Measurements from ENCODE around the gene ABCB1.
"Not testable (repeated sequence)": the region's sequence is repeated elsewhere in the genome, so short reads cannot be mapped to it uniquely, and the experiment has no call there.

ABCB1 gene

DNA sequence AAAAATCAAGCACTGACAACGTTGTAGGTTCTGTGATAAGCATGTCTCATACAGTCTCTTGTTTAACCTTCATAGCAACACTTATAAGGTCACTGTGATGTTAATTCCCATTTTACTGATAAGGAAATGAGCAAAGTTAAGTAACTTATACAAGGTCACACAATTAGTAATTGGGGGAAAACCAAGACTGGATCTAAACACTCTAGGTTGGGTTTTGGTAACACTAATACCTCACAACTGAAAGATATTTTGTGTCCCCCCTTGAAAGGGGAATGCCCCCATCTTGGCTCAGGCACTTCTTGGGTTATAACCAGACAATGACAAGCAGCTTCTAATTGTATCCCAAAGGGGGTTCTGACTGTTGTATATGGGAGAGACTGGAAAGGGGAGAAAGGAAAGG is 89.2 kb downstream of the ABCB1 start:
- no peak for DNase-seq

DNA sequence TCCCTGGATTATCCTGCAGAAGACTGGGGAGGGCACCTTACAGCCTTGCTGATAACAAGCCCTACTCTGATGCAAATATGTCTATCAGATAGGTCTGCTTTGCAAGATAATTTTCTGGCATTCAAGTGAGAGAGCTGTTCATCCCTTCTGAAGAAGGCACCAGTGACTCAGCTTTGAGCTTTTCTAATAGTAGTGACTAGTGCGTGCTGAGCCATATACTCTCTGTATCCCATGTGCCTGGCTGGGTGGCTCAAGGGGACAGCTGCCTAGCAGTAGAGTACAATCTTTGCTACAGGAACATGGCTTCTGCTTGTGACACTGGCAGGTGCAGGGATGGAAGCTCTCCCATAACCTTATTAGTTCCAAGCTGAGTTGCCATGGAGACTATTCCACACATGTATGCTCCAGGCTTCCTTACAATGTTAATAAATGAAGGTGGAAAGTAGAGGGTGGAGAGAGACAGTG is 90.2 kb downstream of the ABCB1 start:
- peak; percentile 45 for DNase-seq

DNA sequence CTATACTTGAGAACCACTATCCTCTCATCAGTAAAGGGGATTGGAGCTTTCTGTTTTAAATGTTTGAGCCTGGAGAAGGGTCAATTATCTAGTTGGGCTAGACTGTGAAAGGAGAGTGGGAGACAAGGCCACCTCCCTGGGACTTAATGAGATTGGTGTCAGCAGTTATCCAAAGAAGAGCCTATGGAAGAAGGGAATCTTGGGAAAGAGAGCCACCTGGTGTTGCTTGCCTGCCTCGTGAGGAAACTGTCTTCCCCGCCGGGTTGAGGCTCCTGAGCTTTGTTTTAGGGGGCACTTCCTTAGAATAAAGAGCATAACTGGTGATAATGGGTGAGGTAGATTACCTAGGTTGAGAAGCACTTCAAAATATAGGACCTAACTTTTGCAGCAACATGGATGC is 93.2 kb downstream of the ABCB1 start:
- DNase-seq: peak; percentile 54

DNA sequence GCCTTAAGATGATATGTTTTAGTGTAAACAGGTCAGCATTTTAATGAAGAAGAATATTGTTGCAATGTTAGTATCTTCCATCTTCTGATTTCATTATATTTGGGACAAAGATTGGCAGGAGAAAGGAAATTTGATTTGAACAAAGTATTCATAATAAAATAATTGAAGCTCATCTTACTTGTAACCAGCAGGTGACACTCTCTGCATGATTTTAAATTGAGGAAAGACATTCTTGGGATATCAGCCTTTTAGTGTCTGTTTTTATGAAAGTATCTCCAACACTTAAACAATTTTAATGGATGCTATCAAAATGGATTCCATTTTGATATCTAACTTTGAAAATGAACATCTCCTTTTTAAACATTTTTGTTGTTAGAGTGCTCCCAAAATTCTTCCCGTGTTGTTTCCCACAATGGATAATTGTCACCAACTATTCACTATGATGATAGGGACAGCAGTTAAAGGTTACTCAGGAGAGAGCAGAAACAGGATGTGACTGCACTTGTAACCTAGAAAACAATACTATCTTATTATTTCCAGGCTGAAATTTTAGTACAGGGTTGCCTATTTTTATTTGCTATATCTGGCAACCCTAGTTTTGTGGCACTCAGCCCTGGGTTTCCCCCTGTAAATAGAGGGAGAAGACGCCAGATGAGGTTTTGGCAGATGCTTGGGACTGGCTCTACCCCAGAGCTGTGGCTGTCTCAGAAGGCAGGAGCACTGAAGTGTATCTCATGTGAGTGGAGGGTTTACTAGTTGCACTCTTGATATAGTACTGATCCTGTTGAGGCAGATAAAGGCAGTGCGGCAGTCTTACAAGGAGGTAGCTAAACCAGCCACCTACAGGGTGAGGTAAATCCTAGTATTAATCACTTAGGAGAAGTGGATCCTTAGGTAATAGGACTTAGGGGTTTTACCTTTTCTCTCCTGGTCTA is 94.2 kb downstream of the ABCB1 start:
- DNase-seq: peak; percentile 31

DNA sequence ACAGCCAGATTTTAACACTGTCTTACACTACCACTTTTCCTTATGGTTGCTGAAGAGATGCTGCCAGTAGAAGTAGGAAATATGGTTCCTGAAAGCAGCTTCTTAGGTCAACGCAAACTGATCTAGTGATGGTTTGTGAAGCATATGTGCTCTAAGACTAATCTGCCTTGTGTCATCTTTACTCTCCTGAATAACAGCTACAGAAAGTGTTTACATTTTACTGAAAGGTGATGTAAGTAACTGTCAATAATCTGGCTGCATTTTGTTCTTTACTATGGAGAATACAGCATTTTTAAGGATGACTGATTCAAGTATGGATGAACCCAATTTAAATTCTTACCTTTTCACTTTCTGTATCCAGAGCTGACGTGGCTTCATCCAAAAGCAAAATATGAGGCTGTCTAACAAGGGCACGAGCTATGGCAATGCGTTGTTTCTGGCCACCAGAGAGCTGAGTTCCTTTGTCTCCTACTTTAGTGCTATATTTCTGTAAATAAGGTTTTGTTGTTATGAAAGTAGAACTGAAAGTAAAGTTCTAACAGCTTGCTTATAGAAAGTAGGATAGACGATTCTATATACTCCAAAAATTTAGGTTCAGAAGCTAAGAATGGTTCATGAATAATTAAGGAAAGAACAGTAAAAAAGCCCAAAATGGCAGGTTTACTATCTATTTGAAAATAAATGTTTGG is 95.0 kb downstream of the ABCB1 start:
- DNase-seq: no peak

DNA sequence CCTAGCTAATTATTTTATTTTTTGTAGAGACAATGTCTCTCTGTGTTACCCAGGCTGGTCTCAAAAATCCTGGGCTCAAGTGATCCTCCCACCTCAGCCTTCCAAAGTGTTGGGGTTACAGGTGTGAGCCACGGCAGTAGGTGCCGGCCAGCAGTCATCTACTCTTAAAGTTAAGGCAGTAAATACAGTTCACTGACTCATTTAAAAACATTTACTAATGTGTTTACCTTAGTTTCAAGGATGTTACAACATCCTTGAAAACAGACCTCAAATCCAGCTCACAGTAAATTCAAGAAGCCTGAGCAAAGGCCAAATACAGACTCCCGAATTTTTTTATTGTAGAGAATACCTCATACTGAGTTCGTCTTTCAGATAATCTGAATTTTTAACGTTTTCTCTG is 95.6 kb downstream of the ABCB1 start:
- no peak for DNase-seq

DNA sequence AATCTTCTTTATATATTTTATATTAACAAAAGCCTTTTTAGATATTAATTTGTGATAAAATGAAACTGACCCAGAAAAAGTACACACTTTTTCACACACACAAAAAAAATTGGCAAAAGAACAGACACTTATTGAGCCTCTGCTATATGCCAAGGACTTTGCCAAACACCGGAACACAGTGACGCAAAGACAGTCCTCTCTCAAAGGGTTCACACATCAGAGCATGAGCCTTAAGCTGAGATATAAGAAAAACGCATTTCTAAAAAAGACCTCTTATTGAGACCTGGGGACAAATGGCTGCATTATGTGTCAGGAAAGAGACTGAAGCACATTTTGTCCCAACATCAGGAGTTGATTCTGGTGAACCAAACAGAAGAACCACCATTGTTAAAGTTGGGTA is 101.2 kb downstream of the ABCB1 start:
- no peak for DNase-seq

DNA sequence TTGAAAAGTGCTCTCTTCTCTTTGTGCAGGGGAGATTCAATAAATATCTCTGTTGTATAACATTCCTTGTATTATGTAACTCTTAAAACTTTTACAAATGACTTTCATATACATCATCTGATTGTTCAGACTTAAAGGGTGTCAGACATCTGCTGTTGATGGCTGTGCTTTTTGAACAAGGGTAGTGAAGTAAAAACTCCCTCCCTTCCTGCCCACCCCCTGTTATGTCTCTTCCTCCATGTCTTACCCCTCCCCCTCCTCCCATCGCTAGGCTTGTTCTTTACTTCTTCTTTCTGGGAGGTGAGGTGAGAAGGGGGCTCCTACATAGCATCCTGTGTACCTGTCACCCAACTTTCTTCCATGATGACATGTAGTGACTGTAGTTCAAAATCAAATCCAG is 101.8 kb downstream of the ABCB1 start:
- no peak for DNase-seq

DNA sequence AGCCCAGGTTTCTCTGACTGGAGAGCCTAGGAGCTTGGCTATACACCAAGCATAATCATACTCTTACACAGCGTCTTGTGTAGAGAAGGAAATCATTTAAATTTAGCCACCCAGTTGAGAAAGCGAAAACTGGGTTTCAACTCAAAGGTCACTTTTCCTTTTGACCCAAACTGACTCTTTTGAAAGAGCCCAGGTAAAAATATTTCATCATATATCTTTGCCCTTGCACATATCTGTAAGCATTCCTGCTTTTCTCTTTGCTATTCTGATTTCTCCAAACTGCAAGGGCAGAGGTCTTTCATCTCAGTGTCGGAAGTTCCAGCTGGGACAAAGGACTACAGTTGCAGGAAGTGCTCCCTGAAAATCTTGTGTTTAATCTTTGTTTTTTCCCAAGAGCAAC is 103.2 kb downstream of the ABCB1 start:
- DNase-seq: no peak

DNA sequence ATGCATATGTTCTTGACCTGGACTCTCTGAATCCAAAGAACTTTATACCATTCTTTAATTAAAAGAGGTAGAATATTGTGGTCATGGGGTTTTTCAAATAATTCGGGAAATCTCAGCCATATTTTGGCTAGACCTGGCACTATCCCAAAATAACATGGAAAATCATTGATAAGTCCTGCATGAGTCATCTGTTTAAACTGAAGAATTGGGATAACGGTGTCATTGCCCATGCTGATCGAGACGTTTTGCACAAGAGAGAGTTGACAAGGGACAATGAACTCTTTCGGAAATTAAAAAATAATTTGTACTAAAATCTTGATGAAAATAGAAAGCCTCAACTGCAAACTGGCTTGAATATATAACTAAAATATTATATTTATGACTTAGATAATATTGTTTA is 105.3 kb downstream of the ABCB1 start:
- DNase-seq: no peak

DNA sequence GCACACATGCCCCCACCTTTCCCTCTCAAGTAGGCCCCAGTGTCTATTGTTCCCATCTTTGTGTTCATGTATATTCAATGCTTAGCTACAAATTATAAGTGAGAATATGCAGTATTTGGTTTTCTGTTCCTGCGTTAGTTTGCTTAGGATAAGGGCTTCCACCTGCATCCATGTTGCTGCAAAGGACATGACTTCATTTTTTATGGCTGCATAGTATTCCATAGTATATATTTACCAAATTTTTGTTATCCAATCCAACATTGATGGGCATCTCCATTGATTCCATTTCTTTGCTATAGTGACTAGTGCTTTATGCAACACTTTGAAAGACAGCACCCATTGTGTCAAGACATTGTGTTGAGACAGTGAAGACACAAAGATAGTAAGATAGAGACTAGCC is 106.2 kb downstream of the ABCB1 start:
- no peak for DNase-seq

DNA sequence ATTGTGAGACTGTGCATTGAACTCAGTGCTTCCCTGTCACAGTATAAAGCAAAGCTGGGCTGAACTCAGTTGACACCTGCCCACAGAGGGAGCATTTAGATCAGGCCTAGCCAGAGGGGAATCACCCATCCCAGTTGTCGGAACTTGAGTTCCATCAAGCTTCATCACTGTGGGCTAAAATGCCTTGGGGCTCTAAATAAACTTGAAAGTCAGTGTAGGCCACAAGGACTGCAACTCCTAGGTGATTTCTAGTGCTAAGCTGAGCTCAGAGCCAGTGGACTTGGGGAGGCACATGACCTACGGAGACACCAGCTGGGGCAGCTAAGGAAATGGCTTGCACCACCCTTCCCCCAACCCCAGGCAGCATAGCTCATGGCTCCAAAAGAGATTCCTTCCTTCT is 117.6 kb downstream of the ABCB1 start:
- DNase-seq: no peak

DNA sequence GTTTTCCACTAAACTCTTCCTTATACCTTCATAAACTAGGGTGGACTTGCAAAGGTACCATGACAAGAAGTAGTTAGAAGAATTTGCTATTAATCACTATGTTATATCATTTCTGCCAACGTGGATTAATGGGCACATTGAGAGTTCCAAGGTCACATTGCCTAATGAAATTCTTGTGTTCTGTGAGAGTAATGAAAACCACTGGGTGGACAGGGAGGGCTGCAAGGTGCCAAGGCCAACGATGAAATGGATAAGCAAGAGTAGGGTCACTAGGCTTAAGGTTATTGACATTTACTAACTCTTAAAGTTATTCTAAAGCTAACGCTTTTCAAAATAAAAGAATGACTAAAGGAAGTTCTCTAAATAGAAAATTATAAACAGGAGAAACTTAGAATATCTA is 118.6 kb downstream of the ABCB1 start:
- no peak for DNase-seq

DNA sequence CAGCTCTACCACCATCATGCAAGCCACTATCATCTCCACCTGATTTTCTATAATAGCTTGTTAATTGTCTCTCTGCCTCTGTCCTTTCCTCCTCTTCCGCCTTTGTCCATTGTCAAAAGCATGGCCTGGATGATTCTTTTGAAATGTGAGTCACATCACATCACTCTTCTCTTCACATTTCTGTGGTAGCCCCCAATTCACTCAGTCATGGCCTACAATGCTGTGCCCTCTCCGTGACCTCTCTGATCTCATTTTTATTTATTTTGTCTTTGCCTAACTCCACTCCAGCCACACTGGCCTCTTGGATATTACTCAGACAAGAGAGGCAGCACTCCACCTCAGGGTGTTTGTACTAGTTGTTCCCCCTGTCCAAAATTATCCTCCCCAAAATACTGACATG is 120.3 kb downstream of the ABCB1 start:
- no peak for DNase-seq

DNA sequence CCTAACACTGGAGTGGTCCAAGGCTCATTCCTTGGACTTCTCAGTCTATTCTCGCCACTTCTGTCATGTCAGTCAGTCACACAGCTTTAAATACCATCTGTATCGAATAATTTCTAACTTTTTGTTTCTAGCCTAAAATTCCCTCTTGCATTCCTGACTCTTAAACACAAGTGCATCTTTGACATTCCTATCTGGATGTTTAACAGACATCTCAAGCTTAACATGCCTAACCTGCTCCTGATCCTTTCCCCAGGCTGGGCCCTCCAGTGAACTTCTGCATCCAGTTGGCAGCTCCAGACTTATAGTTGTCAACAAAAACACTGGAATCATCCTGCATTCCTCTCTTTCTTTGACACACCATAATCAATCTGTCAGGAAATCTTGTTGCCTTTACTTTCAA is 120.7 kb downstream of the ABCB1 start:
- no peak for DNase-seq

DNA sequence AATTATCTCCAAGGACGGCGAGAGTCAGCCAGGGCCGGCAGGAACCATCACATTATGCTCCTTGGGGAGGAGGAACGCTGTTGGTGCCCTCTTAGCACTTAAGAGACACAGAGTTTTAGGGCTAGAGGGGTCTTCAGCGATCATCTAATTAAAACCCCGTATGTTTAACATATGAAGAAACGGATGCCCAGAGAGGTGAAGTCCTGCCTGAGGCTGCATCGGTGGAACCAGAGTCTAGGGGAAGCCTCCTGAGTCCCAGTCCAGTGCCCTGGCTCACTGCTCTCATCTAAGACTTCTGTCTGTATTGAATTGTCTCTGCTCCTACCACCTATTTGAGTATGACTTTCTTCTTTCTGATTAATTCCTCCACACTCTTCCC is 124.5 kb downstream of the ABCB1 start:
- no peak for DNase-seq

DNA sequence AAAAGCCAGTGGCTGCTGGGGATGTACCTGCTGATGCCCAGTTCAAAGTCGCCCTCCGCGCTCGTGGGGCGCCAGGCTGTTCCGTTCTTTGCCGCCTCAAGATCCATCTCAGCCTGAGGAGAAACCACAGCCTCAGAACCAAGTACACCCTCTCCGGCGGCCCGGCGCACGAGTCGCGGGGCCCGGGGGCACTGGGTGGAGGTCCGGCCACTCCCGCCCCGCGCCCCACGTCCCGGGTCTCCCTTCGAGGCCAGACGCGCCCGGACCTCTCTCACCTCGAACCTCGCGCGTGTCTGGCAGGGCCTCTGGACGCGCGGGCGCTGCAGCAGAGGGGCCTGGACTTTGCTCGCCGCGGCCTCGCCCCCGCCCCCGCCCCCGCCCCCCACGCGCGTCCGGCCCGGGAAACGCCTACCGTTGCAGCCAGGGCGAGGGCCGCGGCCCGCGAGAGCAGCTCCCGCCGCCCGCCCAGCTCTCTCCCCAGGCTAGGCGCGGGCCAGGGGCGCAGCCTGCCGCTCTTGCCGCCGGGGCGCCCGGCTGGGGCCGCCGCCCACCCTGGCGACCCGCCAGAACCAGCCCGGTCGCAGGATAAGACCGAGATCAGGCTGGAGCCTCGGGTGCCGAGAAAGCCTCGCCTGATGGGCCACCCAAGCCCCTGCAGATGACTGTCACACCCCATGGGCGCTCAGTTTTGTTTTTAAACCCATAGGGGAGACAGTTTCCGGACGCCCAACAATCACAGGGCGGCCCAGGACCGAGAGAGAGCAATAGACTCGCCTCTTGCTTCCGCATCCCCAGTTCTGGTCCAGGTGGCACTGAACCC is 125.1 kb downstream of the ABCB1 start, which contains the start of gene ABCB4:
Gene ABCB4 (minus strand): TSS at position 322 of the 820 bp plus-strand sequence. CDS start 215 bp downstream, at position 107.
- DNase-seq: peak; percentile 49

DNA sequence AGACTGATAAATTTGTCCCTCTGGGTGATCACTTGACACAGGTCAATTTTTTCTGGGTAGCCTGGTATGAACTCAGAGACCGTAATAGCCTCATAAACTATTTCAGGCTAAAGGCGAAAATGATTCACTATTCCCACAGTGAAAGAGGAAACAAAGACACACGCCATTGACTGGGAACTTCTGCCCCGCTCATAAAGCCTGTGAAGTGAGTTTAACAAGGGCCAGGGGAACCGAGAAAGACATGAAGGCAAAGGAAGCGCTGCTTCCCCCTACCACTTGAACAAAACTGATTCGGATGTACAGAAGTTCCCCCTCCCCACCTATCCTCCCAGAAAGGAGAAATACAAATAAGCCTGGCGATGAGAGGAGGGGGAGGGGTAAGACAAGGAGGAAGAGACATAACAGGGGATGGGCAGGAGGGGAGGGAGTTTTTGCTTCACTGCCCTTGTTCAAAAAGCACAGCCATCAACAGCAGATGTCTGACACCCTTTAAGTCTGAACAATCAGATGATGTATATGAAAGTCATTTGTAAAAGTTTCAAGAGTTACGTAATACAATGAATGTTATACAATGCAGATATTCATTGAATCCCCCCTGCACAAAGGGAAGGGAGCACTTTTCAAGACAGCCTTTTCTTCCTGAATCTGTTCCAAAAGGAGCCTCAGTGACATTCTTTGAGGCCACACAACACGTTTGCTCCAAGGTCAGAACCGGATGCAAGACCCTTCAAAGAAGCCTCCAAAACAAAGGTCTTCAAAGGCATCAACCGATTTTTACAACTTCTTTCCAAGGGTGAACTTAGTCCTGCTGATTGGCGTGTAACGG is 125.9 kb downstream of the ABCB1 start:
- peak; percentile 28 for DNase-seq

DNA sequence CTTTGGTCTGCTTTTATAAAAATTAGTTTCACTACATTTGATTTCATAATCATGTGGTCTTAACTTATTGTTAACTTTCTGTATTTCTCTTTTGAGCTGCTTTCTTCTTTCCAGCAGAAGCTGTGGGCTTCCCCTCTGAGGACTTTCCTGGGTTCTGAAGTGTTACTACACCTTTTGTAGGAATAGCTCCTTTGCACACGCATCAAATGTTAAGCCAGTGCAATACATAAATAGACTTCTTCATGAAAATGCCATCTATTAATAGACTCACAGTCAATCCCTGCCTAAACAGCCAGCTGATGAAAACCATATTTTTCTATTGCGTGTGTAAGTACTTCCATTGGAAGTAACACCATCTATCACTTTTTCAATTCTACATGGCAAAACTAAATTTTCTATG is 126.7 kb downstream of the ABCB1 start:
- no peak for DNase-seq

DNA sequence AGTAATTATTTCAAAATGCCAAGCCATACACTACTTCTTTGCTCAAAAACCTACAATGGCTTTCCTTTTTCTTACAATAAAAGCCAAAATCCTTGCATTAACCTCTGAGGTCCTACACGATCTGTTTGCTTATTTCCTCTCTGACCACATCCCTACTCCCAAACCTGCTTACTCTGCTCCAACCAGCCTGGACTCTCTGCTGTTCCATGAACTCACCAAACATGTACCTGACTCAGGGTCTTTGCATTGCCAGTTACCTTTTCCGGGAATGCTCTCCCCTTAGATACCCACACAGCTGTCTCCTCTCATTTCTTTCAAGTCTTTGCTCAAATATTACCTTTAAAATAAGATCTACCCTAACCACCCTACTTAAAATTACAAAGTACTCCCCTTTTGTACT is 127.5 kb downstream of the ABCB1 start:
- no peak for DNase-seq

DNA sequence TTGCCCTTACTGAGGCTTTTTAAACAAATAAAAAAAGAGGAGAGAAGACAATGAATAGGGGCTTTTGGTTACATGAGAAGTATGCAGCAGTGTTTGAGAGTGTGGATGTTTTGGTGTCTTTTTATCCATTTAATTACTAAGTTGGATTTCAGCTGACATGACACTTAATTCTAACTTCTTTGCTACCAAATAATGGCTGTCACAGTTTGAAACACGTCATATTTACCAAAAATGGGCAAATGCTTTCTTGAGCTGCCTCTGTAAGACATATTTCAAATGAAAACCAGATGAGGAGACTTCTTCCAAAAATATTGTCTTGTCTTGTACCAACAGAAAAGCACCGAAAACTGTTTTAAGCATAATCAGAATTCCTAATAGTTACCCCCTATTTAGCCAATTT is 129.2 kb downstream of the ABCB1 start:
- no peak for DNase-seq

DNA sequence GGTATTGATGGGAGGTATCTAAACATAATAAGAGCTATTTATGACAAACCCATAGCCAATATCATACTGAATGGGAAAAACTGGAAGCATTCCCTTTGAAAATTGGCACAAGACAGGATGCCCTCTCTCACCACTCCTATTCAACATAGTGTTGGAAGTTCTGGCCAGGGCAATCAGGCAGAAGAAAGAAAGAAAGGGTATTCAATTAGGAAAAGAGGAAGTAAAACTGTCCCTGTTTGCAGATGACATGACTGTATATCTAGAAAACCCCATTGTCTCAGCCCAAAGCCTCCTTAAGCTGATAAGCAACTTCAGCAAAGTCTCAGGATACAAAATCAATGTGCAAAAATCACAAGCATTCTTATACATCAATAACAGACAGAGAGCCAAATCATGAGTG is 131.5 kb downstream of the ABCB1 start:
- not testable (repeated sequence) for DNase-seq

DNA sequence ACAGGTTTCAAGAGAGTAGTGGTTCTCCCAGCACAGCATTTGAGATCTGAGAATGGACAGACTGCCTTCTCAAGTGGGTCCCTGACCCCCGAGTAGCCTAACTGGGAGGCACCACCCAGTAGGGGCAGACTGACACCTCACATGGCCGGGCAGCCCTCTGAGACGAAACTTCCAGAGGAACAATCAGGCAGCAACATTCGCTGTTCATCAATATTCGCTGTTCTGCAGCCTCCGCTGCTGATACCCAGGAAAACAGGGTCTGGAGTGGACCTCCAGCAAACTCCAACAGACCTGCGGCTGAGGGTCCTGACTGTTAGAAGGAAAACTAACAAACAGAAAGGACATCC is 135.2 kb downstream of the ABCB1 start:
- not testable (repeated sequence) for DNase-seq
